Measurements from ENCODE around the gene UBE2E2. TPM values are rescaled to one million over a fixed set of nuclear protein-coding genes. Genes with fewer than 3 reads are reported as not detected.
A peak's percentile ranks its signal among the peaks of the same experiment; 100 is the strongest.

The UBE2E2 gene
- total RNA-seq, 2 donors from 2014 or later, result 6.4 to 9.6 TPM

- Mint-ChIP-seq H3K27ac (no peak overlapping the region), H3K36me3 (no peaks in the 10 kb centered on the region), H3K27me3 (peaks cover 5 to 15% of the 10 kb centered on the region in 2 donors), H3K4me3 (no peak overlapping the region), H3K4me1 (ENCODE audit: low read depth in 2 of 2) (no peaks in the 10 kb centered on the region), H3K9me3 (no peaks in the 10 kb centered on the region)
- ATAC-seq (no peak), DNase-seq (ENCODE audit: low spot score) (no peak)
Observed at GRCh38 chr3:23587513-23587912, 384.4 kb downstream of the UBE2E2 start.

- no peaks in the 10 kb centered on the region for H3K36me3 Mint-ChIP-seq
- no peaks in the 10 kb centered on the region for H3K4me1 Mint-ChIP-seq (ENCODE audit: low read depth in 2 of 2)
- DNase-seq (ENCODE audit: low spot score) (no peak), ATAC-seq (no peak)
- H3K27me3 Mint-ChIP-seq, result peaks cover 5 to 12% of the 10 kb centered on the region in 2 donors
- no peaks in the 10 kb centered on the region for H3K9me3 Mint-ChIP-seq
- H3K27ac Mint-ChIP-seq, result no peak overlapping the region
- H3K4me3 Mint-ChIP-seq, result no peak overlapping the region
Observed at GRCh38 chr3:23588547-23588946, 385.4 kb downstream of the UBE2E2 start.

DNA sequence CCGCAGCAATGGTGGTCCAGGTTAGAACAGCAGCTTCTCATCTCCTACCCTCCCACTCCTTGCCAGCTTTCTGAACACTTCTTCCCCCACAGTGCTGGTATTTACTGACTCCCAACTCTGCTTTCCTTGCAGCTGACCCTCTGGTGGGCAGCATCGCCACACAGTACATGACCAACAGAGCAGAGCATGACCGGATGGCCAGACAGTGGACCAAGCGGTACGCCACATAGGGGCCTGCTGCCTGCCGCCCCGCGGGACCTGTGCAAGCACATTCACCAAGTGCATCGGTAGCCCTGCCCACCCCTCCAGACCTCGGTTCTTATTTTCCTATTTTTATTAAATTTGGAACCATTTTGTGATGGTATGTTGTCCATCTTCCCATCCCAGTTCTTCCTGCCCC is 386.5 kb downstream of the UBE2E2 start:
- H3K9me3 Mint-ChIP-seq, result no peaks in the 10 kb centered on the region
- no peaks in the 10 kb centered on the region for H3K4me1 Mint-ChIP-seq (ENCODE audit: low read depth in 2 of 2)
- peaks cover 5 to 8% of the 10 kb centered on the region in 2 donors for H3K27me3 Mint-ChIP-seq
- H3K27ac Mint-ChIP-seq, result no peak overlapping the region
- DNase-seq (ENCODE audit: low spot score) (no peak), ATAC-seq (peak; percentile 36 to 65)
- H3K4me3 Mint-ChIP-seq, result no peak overlapping the region
- no peaks in the 10 kb centered on the region for H3K36me3 Mint-ChIP-seq

DNA sequence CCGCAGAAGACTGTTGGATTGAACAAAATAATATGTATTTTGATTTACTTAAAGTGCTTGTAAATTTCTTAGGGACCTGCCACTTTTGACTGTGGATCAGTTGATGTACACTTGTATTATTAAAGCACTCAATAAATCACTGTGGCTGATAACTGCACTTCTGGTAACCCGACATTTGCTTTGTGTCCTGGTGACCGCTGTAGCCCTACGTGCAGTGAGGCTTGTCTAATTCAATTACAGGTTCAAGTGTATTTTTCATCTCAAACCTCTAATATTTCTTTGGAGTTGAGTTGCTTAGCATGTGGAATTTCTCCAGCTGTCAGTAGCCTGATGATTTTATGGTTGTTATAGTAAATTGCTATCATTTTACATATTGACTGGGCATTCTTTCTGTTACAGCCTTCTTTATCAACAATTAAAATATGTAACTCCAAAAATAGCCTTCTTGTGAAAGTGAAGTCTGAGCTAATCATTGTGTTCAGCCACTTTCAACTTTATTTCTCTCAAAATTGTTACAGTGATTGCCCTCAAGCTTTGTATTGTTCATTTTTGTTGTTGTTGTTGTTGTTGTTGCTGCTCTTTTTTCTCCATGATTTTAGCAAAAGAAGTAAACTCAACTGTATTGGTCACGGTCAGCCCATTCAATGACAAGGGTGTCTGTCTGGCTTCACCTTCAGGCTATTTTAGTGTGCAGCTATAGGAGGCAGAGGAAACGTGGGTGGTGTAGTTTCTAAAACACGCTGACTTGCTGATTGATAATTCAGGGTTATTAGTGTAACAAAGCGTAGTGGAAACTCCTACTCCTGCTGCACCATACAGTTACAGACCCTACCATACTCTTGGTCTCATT is 387.5 kb downstream of the UBE2E2 start:
- ATAC-seq (no peak), DNase-seq (ENCODE audit: low spot score) (no peak)
- H3K4me1 Mint-ChIP-seq (ENCODE audit: low read depth in 2 of 2), result no peaks in the 10 kb centered on the region
- H3K4me3 Mint-ChIP-seq, result no peak overlapping the region
- H3K36me3 Mint-ChIP-seq, result no peaks in the 10 kb centered on the region
- H3K27me3 Mint-ChIP-seq, result peaks cover 5 to 8% of the 10 kb centered on the region in 2 donors
- H3K9me3 Mint-ChIP-seq, result no peaks in the 10 kb centered on the region
- H3K27ac Mint-ChIP-seq, result no peak overlapping the region

- H3K4me3 Mint-ChIP-seq, result no peak overlapping the region
- DNase-seq (ENCODE audit: low spot score) (no peak), ATAC-seq (no peak)
- H3K4me1 Mint-ChIP-seq (ENCODE audit: low read depth in 2 of 2), result no peaks in the 10 kb centered on the region
- H3K27me3 Mint-ChIP-seq, result peaks cover 5 to 8% of the 10 kb centered on the region in 2 donors
- peaks cover 1% of the 10 kb centered on the region for H3K9me3 Mint-ChIP-seq
- H3K36me3 Mint-ChIP-seq, result no peaks in the 10 kb centered on the region
- H3K27ac Mint-ChIP-seq, result no peak overlapping the region
Observed at GRCh38 chr3:23591374-23591773, 388.2 kb downstream of the UBE2E2 start.

- H3K36me3 Mint-ChIP-seq, result no peaks in the 10 kb centered on the region
- no peak overlapping the region for H3K27ac Mint-ChIP-seq
- H3K27me3 Mint-ChIP-seq, result peaks cover 5 to 8% of the 10 kb centered on the region in 2 donors
- H3K9me3 Mint-ChIP-seq, result peaks cover 3% of the 10 kb centered on the region
- H3K4me3 Mint-ChIP-seq, result no peak overlapping the region
- DNase-seq (ENCODE audit: low spot score) (no peak), ATAC-seq (no peak)
- no peaks in the 10 kb centered on the region for H3K4me1 Mint-ChIP-seq (ENCODE audit: low read depth in 2 of 2)
Observed at GRCh38 chr3:23592961-23593931, 390.1 kb downstream of the UBE2E2 start.

- Mint-ChIP-seq H3K9me3 (peaks cover 3% of the 10 kb centered on the region), H3K4me1 (ENCODE audit: low read depth in 2 of 2) (no peaks in the 10 kb centered on the region), H3K27ac (no peak overlapping the region), H3K4me3 (no peak overlapping the region), H3K27me3 (peaks cover 5 to 8% of the 10 kb centered on the region in 2 donors), H3K36me3 (no peaks in the 10 kb centered on the region)
- DNase-seq (ENCODE audit: low spot score) (no peak), ATAC-seq (no peak)
Observed at GRCh38 chr3:23594066-23594465, 390.9 kb downstream of the UBE2E2 start.

- H3K27me3 Mint-ChIP-seq, result peaks cover 2 to 3% of the 10 kb centered on the region in 2 donors
- ATAC-seq, result no peak
- no peak overlapping the region for H3K4me3 Mint-ChIP-seq
- DNase-seq (ENCODE audit: low spot score), result no peak
- H3K9me3 Mint-ChIP-seq, result peaks cover 3% of the 10 kb centered on the region
- H3K4me1 Mint-ChIP-seq (ENCODE audit: low read depth in 2 of 2), result no peaks in the 10 kb centered on the region
- H3K36me3 Mint-ChIP-seq, result no peaks in the 10 kb centered on the region
- H3K27ac Mint-ChIP-seq, result no peak overlapping the region
Observed at GRCh38 chr3:23594894-23595670, 392.0 kb downstream of the UBE2E2 start.

DNA sequence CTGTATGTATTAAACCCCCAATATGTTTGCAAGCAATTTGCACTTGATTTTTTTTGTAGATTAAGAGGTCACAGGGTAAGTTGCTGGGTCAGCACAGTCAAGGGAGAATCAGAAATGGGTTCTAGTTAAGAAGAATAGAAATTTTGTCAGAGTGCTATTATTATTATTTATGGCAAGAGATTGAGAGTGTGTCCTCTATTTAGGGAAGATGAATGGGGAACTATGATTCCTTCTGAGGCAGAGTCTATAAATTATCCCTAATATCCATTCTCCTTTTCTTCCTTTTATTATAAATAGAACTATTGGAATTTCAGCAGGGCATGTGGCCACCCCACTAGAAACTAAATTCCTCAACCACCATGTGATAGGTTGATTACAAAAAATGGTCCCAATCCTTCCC is 392.7 kb downstream of the UBE2E2 start:
- H3K4me1 Mint-ChIP-seq (ENCODE audit: low read depth in 2 of 2), result no peaks in the 10 kb centered on the region
- H3K4me3 Mint-ChIP-seq, result no peak overlapping the region
- ATAC-seq, result no peak

DNA sequence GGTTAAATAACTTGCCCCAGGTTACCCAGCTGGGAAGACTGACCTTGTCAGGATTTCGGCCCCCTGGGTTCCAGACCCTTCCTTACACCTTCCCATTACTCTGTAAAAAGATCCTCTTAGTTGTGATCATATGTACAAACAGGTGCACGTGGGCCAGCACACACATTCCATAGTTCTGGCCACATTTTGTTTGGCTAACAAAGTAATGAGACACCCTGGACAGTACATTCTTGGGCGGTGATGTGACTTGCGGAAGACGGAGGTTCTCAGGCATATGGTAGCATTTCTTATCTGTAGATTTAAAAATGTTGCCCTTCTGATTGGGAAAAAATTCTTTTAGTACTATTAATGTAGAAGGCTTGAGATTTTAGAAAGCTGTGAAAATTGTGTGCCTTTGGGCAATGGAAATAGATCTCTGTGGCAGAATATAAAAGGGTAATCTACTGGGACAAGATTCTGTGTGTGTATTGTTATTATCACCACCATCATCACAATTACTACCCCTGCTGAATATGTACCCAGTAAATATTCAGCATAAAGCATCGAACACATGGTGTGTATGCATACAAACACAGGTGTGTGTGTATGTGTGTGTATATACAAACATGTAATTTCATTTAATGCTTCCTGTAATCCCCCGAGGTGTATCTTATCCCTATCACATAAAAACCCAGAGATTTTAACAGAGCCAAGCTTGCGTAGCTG is 397.2 kb downstream of the UBE2E2 start:
- Mint-ChIP-seq H3K9me3 (peaks cover 3% of the 10 kb centered on the region), H3K27ac (no peak overlapping the region), H3K4me3 (no peak overlapping the region), H3K36me3 (no peaks in the 10 kb centered on the region), H3K27me3 (no peaks in the 10 kb centered on the region), H3K4me1 (ENCODE audit: low read depth in 2 of 2) (no peaks in the 10 kb centered on the region)
- DNase-seq (ENCODE audit: low spot score) (no peak), ATAC-seq (no peak)

More for the DNA sequence above, 392.7 kb downstream of the UBE2E2 start:
- peaks cover 3% of the 10 kb centered on the region for H3K9me3 Mint-ChIP-seq
- DNase-seq (ENCODE audit: low spot score), result no peak
- H3K27me3 Mint-ChIP-seq, result peaks cover 0 to 2% of the 10 kb centered on the region in 2 donors
- H3K36me3 Mint-ChIP-seq, result no peaks in the 10 kb centered on the region
- no peak overlapping the region for H3K27ac Mint-ChIP-seq

GRCh38 chr3:23601091-23601822 is 398.1 kb downstream of the UBE2E2 start:
- Mint-ChIP-seq H3K27me3 (peaks cover 5 to 6% of the 10 kb centered on the region in 2 donors), H3K36me3 (no peaks in the 10 kb centered on the region), H3K4me1 (ENCODE audit: low read depth in 2 of 2) (no peaks in the 10 kb centered on the region), H3K27ac (no peak overlapping the region), H3K9me3 (peaks cover 3% of the 10 kb centered on the region), H3K4me3 (no peak overlapping the region)
- DNase-seq (ENCODE audit: low spot score), result no peak
- ATAC-seq, result no peak

GRCh38 chr3:23602971-23603370 is 399.8 kb downstream of the UBE2E2 start:
- H3K4me3 Mint-ChIP-seq, result no peak overlapping the region
- no peak overlapping the region for H3K27ac Mint-ChIP-seq
- H3K36me3 Mint-ChIP-seq, result no peaks in the 10 kb centered on the region
- no peaks in the 10 kb centered on the region for H3K4me1 Mint-ChIP-seq (ENCODE audit: low read depth in 2 of 2)
- no peaks in the 10 kb centered on the region for H3K9me3 Mint-ChIP-seq
- DNase-seq (ENCODE audit: low spot score) (no peak), ATAC-seq (no peak)
- peaks cover 5 to 7% of the 10 kb centered on the region in 2 donors for H3K27me3 Mint-ChIP-seq

Measured in natural killer cell treated with Interleukin-12 subunit alpha and Interleukin-12 subunit beta and Interleukin-15 and Interleukin-18, amount 100 ng/mL, for 72 hours (primary cell).